Left forelimb (tissue), 1 donor: ENCODE results near the gene BLOC1S3.
A peak's percentile ranks its signal among the peaks of the same experiment; 100 is the strongest.

ENCODE experiments used
- DNase-seq: peaks from one replicate; pipeline ENCODE4 v3.0.0-alpha.2; 2018; ENCODE audit warnings: low spot score

The BLOC1S3 gene

GRCh38 chr19:45178262-45179071 lies at the start of gene BLOC1S3:
Gene BLOC1S3, plus strand, starts transcription at chr19:45178784. Its CDS starts 513 bp downstream, at chr19:45179297.
- DNase-seq = peak; percentile 100

DNA sequence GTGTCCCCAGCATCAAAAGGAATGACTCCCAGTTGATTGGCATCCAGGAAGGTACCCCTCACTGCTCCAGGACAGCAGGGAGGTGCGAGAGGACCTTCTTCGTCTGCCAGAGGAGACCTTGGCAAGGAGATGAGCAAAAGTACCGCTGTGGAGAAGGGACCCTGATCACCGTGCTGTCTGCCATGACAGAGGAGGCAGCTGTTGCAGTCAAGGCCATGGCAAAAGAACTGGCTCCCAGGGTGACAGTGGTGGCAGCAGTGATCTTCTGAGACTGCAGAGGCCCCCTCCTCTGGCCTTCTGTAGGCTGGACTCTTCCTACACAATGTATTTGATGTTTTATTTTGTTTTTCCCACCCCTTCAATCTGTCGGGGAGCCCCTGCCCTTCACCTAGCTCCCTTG lies 49.8 kb upstream of the BLOC1S3 start:
- DNase-seq = no peak

GRCh38 chr19:45130236-45130635 lies 48.3 kb upstream of the BLOC1S3 start:
- DNase-seq = no peak

- DNase-seq = no peak
Measured at GRCh38 chr19:45130888-45131615, 47.5 kb upstream of the BLOC1S3 start.

GRCh38 chr19:45133661-45134060 lies 44.9 kb upstream of the BLOC1S3 start:
- DNase-seq = no peak

GRCh38 chr19:45135176-45135885 lies 43.3 kb upstream of the BLOC1S3 start:
- DNase-seq = no peak

DNA sequence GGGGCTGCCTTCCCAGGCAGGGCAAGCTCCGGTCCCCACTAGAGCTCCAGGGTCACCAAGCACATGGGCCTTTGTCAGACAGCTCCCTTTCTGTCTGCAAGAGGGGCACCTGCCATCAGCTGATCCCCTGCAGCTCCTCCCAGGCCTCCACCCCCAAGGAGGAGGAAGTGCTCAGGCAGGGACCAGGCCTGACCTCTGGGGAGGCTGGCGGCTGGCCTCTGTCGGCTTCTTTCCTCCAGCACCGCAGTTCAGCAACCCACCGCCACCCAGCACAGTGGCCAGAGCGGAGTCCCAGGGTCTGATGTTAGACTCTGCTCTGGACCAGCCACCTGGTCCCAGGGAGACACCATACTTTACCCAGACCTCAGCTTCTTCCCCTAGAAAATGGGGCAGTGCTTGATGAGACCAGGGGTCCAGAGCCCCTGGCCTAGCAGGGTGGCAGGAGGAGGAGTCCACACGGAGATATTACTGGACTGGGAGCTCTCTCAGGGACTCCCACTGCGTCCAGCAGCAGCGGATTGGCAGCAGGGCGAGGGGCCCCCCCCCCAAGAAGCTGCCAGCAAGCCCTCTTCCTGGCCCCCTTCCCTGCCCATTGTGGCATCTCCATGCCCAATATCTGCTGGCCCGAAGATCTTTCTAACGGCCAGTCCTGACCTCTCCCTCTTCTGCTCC lies 41.9 kb upstream of the BLOC1S3 start:
- no peak for DNase-seq

- DNase-seq = peak; percentile 78
Measured at GRCh38 chr19:45137179-45137761, 41.3 kb upstream of the BLOC1S3 start.

GRCh38 chr19:45138303-45138751 lies 40.3 kb upstream of the BLOC1S3 start:
- no peak for DNase-seq

- DNase-seq = no peak
Measured at GRCh38 chr19:45139286-45140143, 39.1 kb upstream of the BLOC1S3 start.

GRCh38 chr19:45140144-45140503 lies 38.5 kb upstream of the BLOC1S3 start:
- no peak for DNase-seq

- no peak for DNase-seq
Measured at GRCh38 chr19:45140533-45140932, 38.1 kb upstream of the BLOC1S3 start.

- DNase-seq = no peak
Measured at GRCh38 chr19:45141203-45141900, 37.2 kb upstream of the BLOC1S3 start.

DNA sequence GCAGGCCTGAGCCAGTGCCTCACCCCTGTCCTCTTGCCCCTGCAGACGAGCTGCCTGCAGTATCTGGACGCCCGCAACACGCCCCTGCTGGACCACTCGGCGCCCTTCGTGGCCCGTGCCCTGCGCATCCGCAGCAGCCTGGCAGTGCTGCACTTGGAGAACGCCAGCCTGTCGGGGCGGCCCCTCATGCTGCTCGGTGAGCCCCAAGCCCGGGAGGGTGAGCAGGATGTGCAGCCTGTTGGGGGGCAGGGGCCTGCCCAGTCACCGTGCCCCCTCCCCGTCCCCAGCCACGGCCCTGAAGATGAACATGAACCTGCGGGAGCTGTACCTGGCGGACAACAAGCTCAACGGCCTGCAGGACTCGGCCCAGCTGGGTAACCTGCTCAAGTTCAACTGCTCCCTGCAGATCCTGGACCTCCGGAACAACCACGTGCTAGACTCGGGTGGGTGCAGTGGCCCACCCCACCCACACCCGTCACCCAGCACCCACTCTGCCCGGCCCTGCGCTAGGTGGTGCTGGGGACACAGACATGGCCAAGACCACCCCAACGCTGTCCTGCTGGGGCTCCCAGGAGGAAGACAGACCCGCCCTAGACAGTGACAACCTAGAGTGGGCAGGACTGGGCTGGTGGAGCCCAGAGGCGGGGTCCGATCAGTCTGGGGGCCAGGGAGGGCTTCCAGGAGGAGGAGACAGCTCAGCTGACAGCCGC lies 36.4 kb upstream of the BLOC1S3 start:
- no peak for DNase-seq

DNA sequence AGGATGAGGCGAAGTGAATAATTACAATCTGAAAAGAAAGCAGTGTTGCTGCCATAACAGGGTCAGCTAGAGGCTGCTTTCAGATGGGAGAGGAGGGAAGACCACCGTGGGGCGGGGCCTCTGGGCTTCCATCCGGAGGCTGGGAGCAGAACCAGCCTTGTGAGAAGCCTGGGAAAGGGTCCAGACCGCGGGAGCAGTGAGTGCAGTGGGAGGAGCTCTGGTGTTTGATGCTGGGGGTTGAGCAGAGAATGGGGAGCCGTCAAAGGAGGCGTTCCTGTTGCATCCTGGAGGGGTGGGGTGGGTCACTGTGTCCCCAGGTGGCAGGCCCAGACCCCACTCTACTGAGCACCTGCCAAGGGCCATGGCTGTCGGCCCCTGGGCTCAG lies 35.9 kb upstream of the BLOC1S3 start:
- no peak for DNase-seq

GRCh38 chr19:45144431-45145269 lies 33.9 kb upstream of the BLOC1S3 start:
- DNase-seq = no peak

DNA sequence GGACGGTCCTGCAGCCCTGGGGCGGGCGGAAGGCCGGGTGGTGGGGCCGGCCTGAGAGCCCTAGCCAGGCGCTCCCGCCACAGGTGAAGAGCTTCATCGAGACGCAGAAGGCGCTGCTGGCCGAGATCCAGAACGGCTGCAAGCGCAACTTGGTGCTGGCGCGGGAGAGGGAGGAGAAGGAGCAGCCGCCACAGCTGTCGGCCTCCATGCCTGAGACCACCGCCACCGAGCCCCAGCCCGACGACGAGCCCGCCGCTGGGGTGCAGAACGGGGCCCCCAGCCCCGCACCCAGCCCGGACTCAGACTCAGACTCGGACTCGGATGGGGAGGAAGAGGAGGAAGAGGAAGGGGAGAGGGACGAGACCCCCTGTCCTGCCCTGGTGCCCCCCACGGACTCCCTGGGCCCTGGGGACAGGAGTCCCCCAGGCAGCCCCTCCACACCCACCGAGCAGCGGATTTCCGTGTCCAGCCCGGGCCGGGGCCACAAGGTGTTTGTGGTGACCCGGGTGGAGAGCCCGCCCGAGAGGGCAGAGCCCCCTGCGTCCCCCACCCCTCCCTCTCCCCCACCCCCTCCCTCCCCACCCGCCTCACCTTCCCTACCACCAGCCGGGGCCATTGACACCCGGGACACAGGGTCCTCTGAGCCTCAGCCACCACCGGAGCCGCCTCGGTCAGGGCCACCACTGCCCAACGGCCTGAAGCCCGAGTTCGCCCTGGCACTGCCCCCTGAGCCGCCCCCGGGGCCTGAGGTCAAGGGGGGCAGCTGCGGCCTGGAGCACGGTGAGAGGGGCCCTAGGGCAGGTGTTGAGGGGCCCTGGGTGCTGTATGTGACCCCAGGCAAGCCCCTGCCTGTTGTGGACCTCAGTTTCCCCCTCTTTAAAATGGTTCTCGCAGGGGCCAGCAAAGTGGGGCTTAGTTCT lies 33.1 kb upstream of the BLOC1S3 start:
- DNase-seq = no peak

DNA sequence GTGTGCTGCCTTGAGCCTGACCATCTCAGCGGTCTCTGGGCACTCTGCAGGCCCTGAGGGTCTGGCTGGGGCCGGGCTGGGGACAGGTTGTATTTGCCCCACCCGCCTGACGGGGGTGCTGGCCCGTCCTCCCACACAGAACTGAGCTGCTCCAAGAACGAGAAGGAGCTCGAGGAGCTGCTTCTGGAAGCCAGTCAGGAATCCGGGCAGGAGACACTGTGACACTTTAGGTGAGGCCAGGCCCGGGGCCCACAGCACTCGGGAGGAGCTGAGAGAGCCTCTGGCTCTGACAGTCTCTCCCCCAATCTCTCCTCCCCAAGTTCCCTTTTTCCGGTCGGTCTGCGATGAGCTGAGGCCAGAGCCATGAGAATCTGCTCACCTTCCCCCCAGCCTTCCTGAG lies 32.3 kb upstream of the BLOC1S3 start:
- no peak for DNase-seq
